Liver (tissue), 9 donors: Measurements from ENCODE around the gene ZNF747. TPM values are rescaled to one million over a fixed set of nuclear protein-coding genes. Genes with fewer than 3 reads are reported as not detected.

Source experiments
- DNase-seq: peaks from one replicate; pipeline ENCODE4 v3.0.0-alpha.2; 2017; ENCODE audit warnings: low spot score
- H3K27ac ChIP-seq, 2 donors: one replicate each; pipeline ENCODE4 v1.7.0; 2013; ENCODE audit warnings: inconsistent platforms in 2 of 2, low read length in 2 of 2, control low read depth in 1 of 2, low read depth in 1 of 2, mild to moderate bottlenecking in 1 of 2
- H3K27me3 ChIP-seq, 4 donors: one replicate each; pipeline versions ENCODE4 v1.6.1 to v1.7.0; 2013; ENCODE audit warnings: low read length in 3 of 4, inconsistent platforms in 1 of 4, mild to moderate bottlenecking in 1 of 4, moderate library complexity in 1 of 4; ENCODE audit not compliant: control insufficient read depth in 4 of 4, insufficient read depth in 4 of 4
- H3K36me3 ChIP-seq, 4 donors: one replicate each; pipeline versions ENCODE4 v1.6.1 to v1.7.0; 2013; ENCODE audit warnings: low read length in 3 of 4, mild to moderate bottlenecking in 3 of 4, low read depth in 1 of 4, moderate library complexity in 1 of 4; ENCODE audit not compliant: control insufficient read depth in 4 of 4, insufficient read depth in 3 of 4
- H3K4me1 ChIP-seq, 4 donors: one replicate each; pipeline versions ENCODE4 v1.6.1 to v1.7.0; 2013; ENCODE audit warnings: low read length in 3 of 4, mild to moderate bottlenecking in 3 of 4, moderate library complexity in 1 of 4; ENCODE audit not compliant: control insufficient read depth in 4 of 4, insufficient read depth in 4 of 4
- H3K4me3 ChIP-seq, 3 donors: one replicate each; pipeline versions ENCODE4 v1.6.1 to v1.7.0; 2013; ENCODE audit warnings: low read length in 3 of 3, control low read depth in 1 of 3, low read depth in 1 of 3, mild to moderate bottlenecking in 1 of 3
- H3K9ac ChIP-seq, 2 donors: one replicate each; pipeline ENCODE4 v1.7.0; 2013; ENCODE audit warnings: low read length in 2 of 2, mild to moderate bottlenecking in 2 of 2, moderate library complexity in 2 of 2, control low read depth in 1 of 2, low read depth in 1 of 2
- H3K9me3 ChIP-seq, 4 donors: one replicate each; pipeline versions ENCODE4 v1.6.1 to v1.7.0; 2013; ENCODE audit warnings: low read length in 3 of 4; ENCODE audit not compliant: control insufficient read depth in 4 of 4
- EGR1 ChIP-seq, 2 donors: IDR thresholded peaks; 2 replicates each; pipeline ENCODE4 v1.6.1; 2016 to 2018; ENCODE audit warnings: antibody characterized with exemption in 2 of 2, low read depth in 2 of 2
- GABPA ChIP-seq, 2 donors: IDR thresholded peaks in 1 of 2; conservative IDR thresholded peaks in 1 of 2; 2 replicates each; pipeline ENCODE4 v1.6.1; 2016; ENCODE audit warnings: antibody characterized with exemption in 2 of 2, mild to moderate bottlenecking in 1 of 2, moderate library complexity in 1 of 2
- HNF4A ChIP-seq, 2 donors: conservative IDR thresholded peaks; 2 replicates each; pipeline ENCODE4 v1.6.1; 2016; ENCODE audit warnings: antibody characterized with exemption in 2 of 2, mild to moderate bottlenecking in 2 of 2
- HNF4G ChIP-seq: IDR thresholded peaks from 2 replicates; pipeline ENCODE4 v1.6.1; 2016; ENCODE audit warnings: antibody characterized with exemption
- JUND ChIP-seq, 2 donors: IDR thresholded peaks; 2 replicates each; pipeline ENCODE4 v1.6.1; 2016; ENCODE audit warnings: antibody characterized with exemption in 2 of 2
- NR2F2 ChIP-seq: IDR thresholded peaks from 2 replicates; pipeline ENCODE4 v1.6.1; 2016; ENCODE audit warnings: antibody characterized with exemption
- RAD21 ChIP-seq, 2 donors: IDR thresholded peaks; 2 replicates each; pipeline ENCODE4 v1.6.1; 2016; ENCODE audit warnings: antibody characterized with exemption in 2 of 2, mild to moderate bottlenecking in 2 of 2
- SP1 ChIP-seq: IDR thresholded peaks from 2 replicates; pipeline ENCODE4 v1.6.1; 2018; ENCODE audit warnings: antibody characterized with exemption, mild to moderate bottlenecking
- TAF1 ChIP-seq: conservative IDR thresholded peaks from 2 replicates; pipeline ENCODE4 v1.6.1; 2016; ENCODE audit warnings: antibody characterized with exemption, mild to moderate bottlenecking
- YY1 ChIP-seq: IDR thresholded peaks from 2 replicates; pipeline ENCODE4 v1.6.1; 2016; ENCODE audit warnings: antibody characterized with exemption, mild to moderate bottlenecking
- ZBTB33 ChIP-seq: IDR thresholded peaks from 2 replicates; pipeline ENCODE4 v1.6.1; 2016; ENCODE audit warnings: antibody characterized with exemption
- WGBS: extraction: QIAGEN DNeasy Blood & Tissue Kit; methylation state at CpG from one replicate; pipeline ENCODE4 v1.1.7; 2013; 5-methylcytosine and 5-hydroxymethylcytosine counted together
- polyA plus RNA-seq, 2 donors: library from polyadenylated mRNA; stranded (reverse) in 1 of 2; unstranded in 1 of 2; fragments of 200-250 nt in 1 of 2; fragments of >200 nt in 1 of 2; fragmentation: Nextera tagmentation in 1 of 2; extraction: Ambion mirVana in 1 of 2; gene quantifications; one replicate each; pipeline versions ENCODE4 v1.2.1 to v1.2.3, GENCODE V29; 2013 to 2015
- total RNA-seq, 2 donors: library from RNA; depleted of rRNA; stranded (reverse); fragments of >200 nt; gene quantifications; one replicate each; pipeline ENCODE4 v1.2.3, GENCODE V29; 2014
- TF ChIP-seq, protein P1 (sequence below): IDR thresholded peaks from 2 replicates; pipeline ENCODE4 v1.6.1; 2016; ENCODE audit warnings: antibody characterized with exemption, mild to moderate bottlenecking
- TF ChIP-seq, protein P2 (sequence below): IDR thresholded peaks from 2 replicates; pipeline ENCODE4 v1.6.1; 2016; ENCODE audit warnings: antibody characterized with exemption
- TF ChIP-seq, protein P3 (sequence below): IDR thresholded peaks from 2 replicates; pipeline ENCODE4 v1.6.1; 2016; ENCODE audit warnings: antibody characterized with exemption
- donor health status: healthy.
- donor health status: healthy.
- donor health status: healthy.
- donor health status: healthy.
- donor health status: healthy.

Gene ZNF747
- total and polyA plus RNA-seq, 4 donors: 3.8 to 10.5 (median 6.5) TPM

DNA sequence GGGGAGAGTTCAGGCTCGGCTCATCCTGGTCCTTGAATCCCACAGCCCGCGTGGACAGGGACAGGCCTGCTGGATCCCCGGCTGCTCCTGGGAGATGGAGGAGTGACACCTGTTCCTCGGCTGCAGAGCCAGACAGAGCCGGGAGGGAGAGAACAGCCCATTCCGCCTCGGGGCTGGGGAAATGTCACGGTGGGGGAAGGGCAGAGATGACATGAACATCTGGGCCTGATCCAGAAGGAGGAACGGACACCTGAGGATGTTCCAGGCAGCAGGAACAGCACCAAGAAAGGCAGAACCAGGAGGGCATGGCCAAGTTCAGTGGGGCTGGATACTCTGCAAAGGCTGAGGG is 21.4 kb upstream of the ZNF747 start (continued):
- TF ChIP-seq, protein P1, sequence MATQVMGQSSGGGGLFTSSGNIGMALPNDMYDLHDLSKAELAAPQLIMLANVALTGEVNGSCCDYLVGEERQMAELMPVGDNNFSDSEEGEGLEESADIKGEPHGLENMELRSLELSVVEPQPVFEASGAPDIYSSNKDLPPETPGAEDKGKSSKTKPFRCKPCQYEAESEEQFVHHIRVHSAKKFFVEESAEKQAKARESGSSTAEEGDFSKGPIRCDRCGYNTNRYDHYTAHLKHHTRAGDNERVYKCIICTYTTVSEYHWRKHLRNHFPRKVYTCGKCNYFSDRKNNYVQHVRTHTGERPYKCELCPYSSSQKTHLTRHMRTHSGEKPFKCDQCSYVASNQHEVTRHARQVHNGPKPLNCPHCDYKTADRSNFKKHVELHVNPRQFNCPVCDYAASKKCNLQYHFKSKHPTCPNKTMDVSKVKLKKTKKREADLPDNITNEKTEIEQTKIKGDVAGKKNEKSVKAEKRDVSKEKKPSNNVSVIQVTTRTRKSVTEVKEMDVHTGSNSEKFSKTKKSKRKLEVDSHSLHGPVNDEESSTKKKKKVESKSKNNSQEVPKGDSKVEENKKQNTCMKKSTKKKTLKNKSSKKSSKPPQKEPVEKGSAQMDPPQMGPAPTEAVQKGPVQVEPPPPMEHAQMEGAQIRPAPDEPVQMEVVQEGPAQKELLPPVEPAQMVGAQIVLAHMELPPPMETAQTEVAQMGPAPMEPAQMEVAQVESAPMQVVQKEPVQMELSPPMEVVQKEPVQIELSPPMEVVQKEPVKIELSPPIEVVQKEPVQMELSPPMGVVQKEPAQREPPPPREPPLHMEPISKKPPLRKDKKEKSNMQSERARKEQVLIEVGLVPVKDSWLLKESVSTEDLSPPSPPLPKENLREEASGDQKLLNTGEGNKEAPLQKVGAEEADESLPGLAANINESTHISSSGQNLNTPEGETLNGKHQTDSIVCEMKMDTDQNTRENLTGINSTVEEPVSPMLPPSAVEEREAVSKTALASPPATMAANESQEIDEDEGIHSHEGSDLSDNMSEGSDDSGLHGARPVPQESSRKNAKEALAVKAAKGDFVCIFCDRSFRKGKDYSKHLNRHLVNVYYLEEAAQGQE: no peak
- TF ChIP-seq, protein P2, sequence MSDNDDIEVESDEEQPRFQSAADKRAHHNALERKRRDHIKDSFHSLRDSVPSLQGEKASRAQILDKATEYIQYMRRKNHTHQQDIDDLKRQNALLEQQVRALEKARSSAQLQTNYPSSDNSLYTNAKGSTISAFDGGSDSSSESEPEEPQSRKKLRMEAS: no peak
- no peak for TF ChIP-seq YY1

DNA sequence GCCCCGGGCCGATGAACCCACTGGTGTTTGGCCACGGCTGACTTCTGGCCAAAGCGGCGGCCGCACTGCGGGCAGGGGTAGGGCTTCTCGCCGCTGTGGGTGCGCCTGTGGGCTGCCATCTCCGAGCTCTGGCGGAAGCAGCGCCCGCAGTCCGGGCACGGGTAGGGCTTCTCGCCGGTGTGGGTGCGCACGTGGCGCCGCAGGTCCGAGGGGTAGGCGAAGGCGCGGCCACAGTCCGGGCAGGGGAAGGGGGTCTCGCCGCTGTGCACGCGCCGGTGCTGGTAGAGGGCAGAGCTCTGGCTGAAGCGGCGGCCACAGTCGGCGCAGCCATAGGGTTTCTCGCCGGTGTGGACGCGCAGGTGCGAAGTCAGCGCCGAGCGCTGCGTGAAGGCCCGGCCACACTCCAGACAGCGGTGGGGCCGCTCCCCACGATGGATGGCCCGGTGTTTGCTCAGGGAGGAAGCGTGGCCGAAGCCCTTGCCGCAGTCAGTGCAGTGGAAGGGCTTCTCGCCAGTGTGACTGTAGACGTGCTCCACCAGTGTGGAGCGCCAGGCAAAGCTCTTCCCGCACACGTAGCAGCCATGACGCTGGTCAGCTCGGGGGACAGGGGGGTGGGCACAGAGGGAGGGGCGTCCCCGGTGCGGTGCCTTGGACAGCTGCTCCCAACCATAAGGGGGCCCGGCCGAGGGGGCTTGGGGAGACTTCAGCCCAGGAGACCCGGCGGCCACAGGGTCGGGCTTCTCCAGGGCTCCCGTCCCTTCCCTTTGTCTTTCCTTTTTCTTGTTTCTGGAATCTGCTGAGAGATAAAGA is 20.9 kb upstream of the ZNF747 start:
- Histone ChIP-seq H3K4me1 (peaks cover 2 to 15% (median 9%) of the 10 kb centered on the region in 4 donors), H3K27ac (no peak overlapping the region), H3K9ac (no peak overlapping the region), H3K36me3 (peaks cover 6 to 11% (median 8%) of the 10 kb centered on the region in 4 donors), H3K27me3 (no peaks in the 10 kb centered on the region), H3K4me3 (no peak overlapping the region), H3K9me3 (no peaks in the 10 kb centered on the region)
- 97% methylated on average over 69 of the region's 69 CpGs for WGBS
- TF ChIP-seq NR2F2 (no peak), HNF4A (conservative IDR thresholded peaks at IDR 0.05) (no peak), HNF4G (no peak), SP1 (no peak), GABPA (IDR thresholded peaks at IDR 0.05 in 1 of 2, conservative IDR thresholded peaks at IDR 0.05 in 1 of 2) (no peak), RAD21 (IDR thresholded peaks at IDR 0.05) (no peak), EGR1 (IDR thresholded peaks at IDR 0.05; ENCODE audit: low read depth in 2 of 2) (no peak)
- TF ChIP-seq, protein P1: no peak
- DNase-seq: no peak

GRCh38 chr16:30554557-30555314 is 20.1 kb upstream of the ZNF747 start:
- H3K36me3 ChIP-seq: peaks cover 6 to 11% (median 8%) of the 10 kb centered on the region in 4 donors
- H3K9ac ChIP-seq: no peak overlapping the region
- 91% methylated on average over 18 of the region's 18 CpGs for WGBS
- peaks cover 2 to 15% (median 9%) of the 10 kb centered on the region in 4 donors for H3K4me1 ChIP-seq
- no peak overlapping the region for H3K4me3 ChIP-seq
- H3K9me3 ChIP-seq: no peaks in the 10 kb centered on the region
- no peak for DNase-seq
- H3K27me3 ChIP-seq: no peaks in the 10 kb centered on the region
- TF ChIP-seq RAD21 (IDR thresholded peaks at IDR 0.05) (no peak), JUND (IDR thresholded peaks at IDR 0.05) (no peak), TAF1 (no peak), ZBTB33 (no peak)
- TF ChIP-seq, protein P1: no peak
- TF ChIP-seq, protein P3, sequence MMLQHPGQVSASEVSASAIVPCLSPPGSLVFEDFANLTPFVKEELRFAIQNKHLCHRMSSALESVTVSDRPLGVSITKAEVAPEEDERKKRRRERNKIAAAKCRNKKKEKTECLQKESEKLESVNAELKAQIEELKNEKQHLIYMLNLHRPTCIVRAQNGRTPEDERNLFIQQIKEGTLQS: no peak
- H3K27ac ChIP-seq: no peak overlapping the region
